ENCODE results near the gene MORF4L1. TPM values are rescaled to one million over a fixed set of nuclear protein-coding genes. Genes with fewer than 3 reads are reported as not detected.
"Not testable (repeated sequence)": the region's sequence is repeated elsewhere in the genome, so short reads cannot be mapped to it uniquely, and the experiment has no call there.

MORF4L1 gene
- total and polyA plus RNA-seq, 2 donors (not counting 1 experiment from before 2014, with no cell fraction given), result 268 to 710 TPM

DNA sequence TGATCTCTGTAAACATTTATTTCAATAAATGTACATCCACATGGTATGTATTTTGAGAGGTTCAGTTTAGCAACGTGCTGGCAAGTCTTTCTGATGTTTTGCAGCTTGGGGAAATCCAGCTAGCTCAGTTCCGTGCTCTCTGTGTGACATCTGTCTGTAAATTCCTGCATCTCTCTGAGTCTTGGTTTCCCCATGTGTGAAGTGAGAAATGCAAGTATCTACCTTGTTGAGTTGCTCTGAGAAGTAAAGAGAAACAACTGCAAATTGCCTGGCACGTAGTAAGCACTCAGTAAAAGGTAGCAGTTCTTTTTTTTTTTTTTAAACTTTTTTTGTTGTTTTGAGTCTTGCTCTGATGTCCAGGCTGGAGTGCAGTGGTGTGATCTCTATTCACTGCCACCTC is 30.2 kb upstream of the MORF4L1 start:
- Histone ChIP-seq H3K9ac (ENCODE audit: insufficient read depth, low read length) (no peak overlapping the region), H2AFZ (ENCODE audit: low read length) (no peak overlapping the region), H3K4me2 (ENCODE audit: extremely low read depth, insufficient read depth, low read length) (no peak overlapping the region), H3K4me3 (replicated peaks in 1 of 4; ENCODE audit: control extremely low read depth in 1 of 4, insufficient read depth in 1 of 4, low read depth in 3 of 4, low read length in 4 of 4) (no peak overlapping the region), H3K9me3 (ENCODE audit: control insufficient read depth, insufficient read depth, low read depth, low read length) (no peaks in the 10 kb centered on the region), H3K79me2 (ENCODE audit: control insufficient read depth, insufficient read depth, low read length) (no peaks in the 10 kb centered on the region), H3K36me3 (ENCODE audit: control insufficient read depth, insufficient read depth, low read length) (no peaks in the 10 kb centered on the region), H3K27me3 (ENCODE audit: control insufficient read depth, insufficient read depth, low read length) (no peaks in the 10 kb centered on the region), H3K27ac (ENCODE audit: insufficient read depth, low read length) (no peak overlapping the region), H4K20me1 (ENCODE audit: control insufficient read depth, extremely low read depth, insufficient read depth, low read length) (no peaks in the 10 kb centered on the region), H3K4me1 (ENCODE audit: control insufficient read depth, extremely low read depth, insufficient read depth, low read length) (no peaks in the 10 kb centered on the region)
- TF ChIP-seq, protein P1, sequence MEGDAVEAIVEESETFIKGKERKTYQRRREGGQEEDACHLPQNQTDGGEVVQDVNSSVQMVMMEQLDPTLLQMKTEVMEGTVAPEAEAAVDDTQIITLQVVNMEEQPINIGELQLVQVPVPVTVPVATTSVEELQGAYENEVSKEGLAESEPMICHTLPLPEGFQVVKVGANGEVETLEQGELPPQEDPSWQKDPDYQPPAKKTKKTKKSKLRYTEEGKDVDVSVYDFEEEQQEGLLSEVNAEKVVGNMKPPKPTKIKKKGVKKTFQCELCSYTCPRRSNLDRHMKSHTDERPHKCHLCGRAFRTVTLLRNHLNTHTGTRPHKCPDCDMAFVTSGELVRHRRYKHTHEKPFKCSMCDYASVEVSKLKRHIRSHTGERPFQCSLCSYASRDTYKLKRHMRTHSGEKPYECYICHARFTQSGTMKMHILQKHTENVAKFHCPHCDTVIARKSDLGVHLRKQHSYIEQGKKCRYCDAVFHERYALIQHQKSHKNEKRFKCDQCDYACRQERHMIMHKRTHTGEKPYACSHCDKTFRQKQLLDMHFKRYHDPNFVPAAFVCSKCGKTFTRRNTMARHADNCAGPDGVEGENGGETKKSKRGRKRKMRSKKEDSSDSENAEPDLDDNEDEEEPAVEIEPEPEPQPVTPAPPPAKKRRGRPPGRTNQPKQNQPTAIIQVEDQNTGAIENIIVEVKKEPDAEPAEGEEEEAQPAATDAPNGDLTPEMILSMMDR (conservative IDR thresholded peaks at IDR 0.05 in 1 of 2, IDR thresholded peaks at IDR 0.05 in 1 of 2; ENCODE audit: low read depth in 1 of 2, low read length in 2 of 2), result no peak
- no peak for TF ChIP-seq EZH2 (IDR thresholded peaks at IDR 0.05; ENCODE audit: low read length, missing control alignments)
- no peak for DNase-seq (ENCODE audit: low read depth in 2 of 2)

DNA sequence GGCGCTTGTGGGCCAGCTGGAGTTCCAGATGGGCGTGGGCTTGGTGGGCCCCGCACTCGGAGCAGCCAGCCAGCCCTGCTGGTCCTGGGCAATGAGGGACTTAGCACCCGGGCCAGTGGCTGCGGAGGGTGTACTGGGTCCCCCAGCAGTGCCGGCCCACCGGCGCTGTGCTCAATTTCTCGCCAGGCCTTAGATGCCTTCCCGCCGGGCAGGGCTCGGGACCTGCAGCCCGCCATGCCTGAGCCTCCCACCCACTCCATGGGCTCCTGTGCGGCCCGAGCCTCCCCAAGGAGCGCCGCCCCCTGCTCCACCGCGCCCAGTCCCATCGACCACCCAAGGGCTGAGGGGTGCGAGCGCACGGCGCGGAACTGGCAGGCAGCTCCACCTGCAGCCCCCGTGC is 25.8 kb upstream of the MORF4L1 start:
- H3K4me3 ChIP-seq (replicated peaks in 1 of 4; ENCODE audit: control extremely low read depth in 1 of 4, insufficient read depth in 1 of 4, low read depth in 3 of 4, low read length in 4 of 4); H3K9me3 ChIP-seq (ENCODE audit: control insufficient read depth, insufficient read depth, low read depth, low read length); H3K9ac ChIP-seq (ENCODE audit: insufficient read depth, low read length); H3K36me3 ChIP-seq (ENCODE audit: control insufficient read depth, insufficient read depth, low read length); H2AFZ ChIP-seq (ENCODE audit: low read length); H3K79me2 ChIP-seq (ENCODE audit: control insufficient read depth, insufficient read depth, low read length); H3K4me1 ChIP-seq (ENCODE audit: control insufficient read depth, extremely low read depth, insufficient read depth, low read length); H3K4me2 ChIP-seq (ENCODE audit: extremely low read depth, insufficient read depth, low read length); H3K27ac ChIP-seq (ENCODE audit: insufficient read depth, low read length); H3K27me3 ChIP-seq (ENCODE audit: control insufficient read depth, insufficient read depth, low read length); H4K20me1 ChIP-seq (ENCODE audit: control insufficient read depth, extremely low read depth, insufficient read depth, low read length); DNase-seq (ENCODE audit: low read depth in 2 of 2): not testable (repeated sequence)

DNA sequence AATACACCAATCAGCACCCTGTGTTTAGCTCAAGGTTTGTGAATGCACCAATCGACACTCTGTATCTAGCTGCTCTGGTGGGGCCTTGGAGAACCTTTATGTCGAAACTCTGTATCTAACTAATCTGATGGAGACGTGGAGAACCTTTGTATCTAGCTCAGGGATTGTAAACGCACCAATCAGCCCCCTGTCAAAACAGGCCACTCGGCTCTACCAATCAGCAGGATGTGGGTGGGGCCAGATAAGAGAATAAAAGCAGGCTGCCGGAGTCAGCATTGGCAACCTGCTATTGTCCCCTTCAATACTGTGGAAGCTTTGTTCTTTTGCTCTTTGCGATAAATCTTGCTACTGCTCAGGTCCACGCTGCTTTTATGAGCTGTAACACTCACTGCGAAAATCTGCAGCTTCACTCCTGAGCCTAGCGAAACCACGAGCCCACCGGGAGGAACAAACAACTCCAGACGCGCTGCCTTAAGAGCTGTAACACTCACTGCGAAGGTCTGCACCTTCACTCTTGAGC is 25.2 kb upstream of the MORF4L1 start:
- H4K20me1 ChIP-seq (ENCODE audit: control insufficient read depth, extremely low read depth, insufficient read depth, low read length); H3K36me3 ChIP-seq (ENCODE audit: control insufficient read depth, insufficient read depth, low read length); DNase-seq (ENCODE audit: low read depth in 2 of 2); H3K4me1 ChIP-seq (ENCODE audit: control insufficient read depth, extremely low read depth, insufficient read depth, low read length); H3K9ac ChIP-seq (ENCODE audit: insufficient read depth, low read length); H3K79me2 ChIP-seq (ENCODE audit: control insufficient read depth, insufficient read depth, low read length); H3K4me3 ChIP-seq (replicated peaks in 1 of 4; ENCODE audit: control extremely low read depth in 1 of 4, insufficient read depth in 1 of 4, low read depth in 3 of 4, low read length in 4 of 4); H2AFZ ChIP-seq (ENCODE audit: low read length); H3K4me2 ChIP-seq (ENCODE audit: extremely low read depth, insufficient read depth, low read length); H3K27me3 ChIP-seq (ENCODE audit: control insufficient read depth, insufficient read depth, low read length); H3K27ac ChIP-seq (ENCODE audit: insufficient read depth, low read length); H3K9me3 ChIP-seq (ENCODE audit: control insufficient read depth, insufficient read depth, low read depth, low read length): not testable (repeated sequence)

DNA sequence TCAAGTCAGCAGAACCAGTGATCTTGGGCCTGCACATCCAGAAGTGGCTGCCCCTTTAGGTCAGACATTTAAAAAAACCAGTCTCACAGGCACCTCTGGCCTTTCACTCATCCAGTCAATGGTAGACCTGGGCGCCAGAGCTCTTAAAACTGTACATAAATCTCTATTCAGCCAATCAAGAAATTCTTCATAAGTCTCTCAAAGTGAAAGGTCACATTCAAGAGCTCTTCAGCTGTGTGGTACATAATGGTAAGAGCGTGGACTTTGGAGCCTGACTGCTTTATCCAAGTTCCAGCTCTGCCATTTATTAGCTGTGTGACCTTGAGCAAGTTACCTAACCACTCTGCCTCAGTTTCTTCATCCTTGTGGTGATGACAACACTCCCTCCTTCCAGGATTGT is 22.3 kb upstream of the MORF4L1 start:
- TF ChIP-seq, protein P1 (conservative IDR thresholded peaks at IDR 0.05 in 1 of 2, IDR thresholded peaks at IDR 0.05 in 1 of 2; ENCODE audit: low read depth in 1 of 2, low read length in 2 of 2), result no peak
- TF ChIP-seq EZH2 (IDR thresholded peaks at IDR 0.05; ENCODE audit: low read length, missing control alignments), result no peak
- Histone ChIP-seq H3K27ac (ENCODE audit: insufficient read depth, low read length) (no peak overlapping the region), H3K9ac (ENCODE audit: insufficient read depth, low read length) (no peak overlapping the region), H3K9me3 (ENCODE audit: control insufficient read depth, insufficient read depth, low read depth, low read length) (no peaks in the 10 kb centered on the region), H3K36me3 (ENCODE audit: control insufficient read depth, insufficient read depth, low read length) (no peaks in the 10 kb centered on the region), H3K4me3 (replicated peaks in 1 of 4; ENCODE audit: control extremely low read depth in 1 of 4, insufficient read depth in 1 of 4, low read depth in 3 of 4, low read length in 4 of 4) (no peak overlapping the region), H3K4me2 (ENCODE audit: extremely low read depth, insufficient read depth, low read length) (no peak overlapping the region), H3K27me3 (ENCODE audit: control insufficient read depth, insufficient read depth, low read length) (no peaks in the 10 kb centered on the region), H3K79me2 (ENCODE audit: control insufficient read depth, insufficient read depth, low read length) (no peaks in the 10 kb centered on the region), H2AFZ (ENCODE audit: low read length) (no peak overlapping the region), H3K4me1 (ENCODE audit: control insufficient read depth, extremely low read depth, insufficient read depth, low read length) (no peaks in the 10 kb centered on the region), H4K20me1 (ENCODE audit: control insufficient read depth, extremely low read depth, insufficient read depth, low read length) (no peaks in the 10 kb centered on the region)
- DNase-seq (ENCODE audit: low read depth in 2 of 2), result no peak
